ENCODE measurements around the gene NUDT1. TPM values are rescaled to one million over a fixed set of nuclear protein-coding genes. Genes with fewer than 3 reads are reported as not detected.

NUDT1 gene
- total and polyA plus RNA-seq, 2 donors (not counting 3 experiments of a cell fraction or from before 2014, with no cell fraction given) = 23.9 to 25.9 TPM

GRCh38 chr7:2274666-2275065 lies 32.6 kb downstream of the NUDT1 start:
- Histone ChIP-seq H3K27ac (ENCODE audit: insufficient read depth, low read depth, low read length) (no peak overlapping the region), H3K4me3 (replicated peaks in 1 of 3; ENCODE audit: insufficient read depth in 1 of 3, low read depth in 1 of 3, low read length in 3 of 3) (no peak overlapping the region), H2AFZ (ENCODE audit: low read depth, low read length) (no peak overlapping the region), H3K36me3 (ENCODE audit: control insufficient read depth in 2 of 2, extremely low read depth in 1 of 2, insufficient read depth in 2 of 2, low read length in 2 of 2) (peaks cover 0 to 6% of the 10 kb centered on the region in 2 experiments), H3K9me3 (replicated peaks; ENCODE audit: control insufficient read depth, insufficient read depth, low read length) (no peaks in the 10 kb centered on the region), H3K27me3 (ENCODE audit: control insufficient read depth in 2 of 2, insufficient read depth in 2 of 2, low read length in 2 of 2) (no peaks in the 10 kb centered on the region), H3K9ac (replicated peaks; ENCODE audit: extremely low read depth, insufficient read depth, low read length) (no peak overlapping the region), H4K20me1 (replicated peaks; ENCODE audit: control insufficient read depth, extremely low read depth, insufficient read depth, low read length) (no peaks in the 10 kb centered on the region), H3K79me2 (ENCODE audit: control insufficient read depth, insufficient read depth, low read length) (no peaks in the 10 kb centered on the region), H3K4me2 (ENCODE audit: insufficient read depth, low read length) (no peak overlapping the region), H3K9me1 (replicated peaks; ENCODE audit: control insufficient read depth, extremely low read depth, insufficient read depth, low read length) (no peaks in the 10 kb centered on the region), H3K4me1 (ENCODE audit: control insufficient read depth, extremely low read depth, insufficient read depth, low read length) (no peaks in the 10 kb centered on the region)
- intact Hi-C loops (cut with micrococcal nuclease) = no loop called here
- TF ChIP-seq EZH2 (IDR thresholded peaks at IDR 0.05; ENCODE audit: borderline replicate concordance, low read depth, low read length, severe bottlenecking) (no peak), MAX (IDR thresholded peaks at IDR 0.05; ENCODE audit: insufficient read depth, insufficient read length) (no peak), POLR2AphosphoS5 (IDR thresholded peaks at IDR 0.05; ENCODE audit: insufficient read depth, low read depth, low read length) (no peak), JUN (IDR thresholded peaks at IDR 0.05; ENCODE audit: borderline replicate concordance, insufficient read depth, insufficient read length, low read depth) (no peak), GATA2 (IDR thresholded peaks at IDR 0.05; ENCODE audit: insufficient read depth, insufficient read length, low read depth, low read length) (no peak), MYC (IDR thresholded peaks at IDR 0.05; ENCODE audit: low read depth, low read length) (no peak), CTCF (IDR thresholded peaks at IDR 0.05; ENCODE audit: extremely low read depth in 1 of 2, insufficient read depth in 1 of 2, low read depth in 1 of 2, low read length in 2 of 2) (no peak), FOS (IDR thresholded peaks at IDR 0.05; ENCODE audit: borderline replicate concordance, insufficient read depth, low read length) (no peak), POLR2A (IDR thresholded peaks at IDR 0.05; ENCODE audit: low read depth, low read length) (no peak)
- ChIA-PET POLR2A (no interaction called here), CTCF (no interaction called here)
- DNase-seq (ENCODE audit: low read depth, low spot score) (no peak), FAIRE-seq (no peak)
- dilution Hi-C loops (cut with MboI; ENCODE audit: extremely low pct_ligation_motif_present, low sequenced_read_pairs) = no loop called here
- BruUV-seq (replicated peaks) = no TSS peak

All from endothelial cell of umbilical vein (primary cell).